HEK293 (cell line): ENCODE results near the gene UGT1A9.

Source experiments
- CTCF ChIA-PET: fragments of 350-600 bp; formaldehyde crosslinking; extraction: SDS; loops from one replicate; lab custom pipeline; 2021; ENCODE audit warnings: antibody characterized with exemption; lab: Yijun Ruan, JAX
- POLR2A ChIA-PET: fragments of 300-600 bp; formaldehyde crosslinking; extraction: SDS; loops from one replicate; lab custom pipeline; 2020; ENCODE audit warnings: antibody characterized with exemption, inconsistent platforms; lab: Yijun Ruan, JAX
- H3K27ac ChIP-seq: fragments of 200-500 bp; sonication (Bioruptor generic); 2 replicates; pipeline ENCODE4 v1.5.1; 2014; ENCODE audit warnings: low read depth, low read length, control low read depth, inconsistent platforms; ENCODE audit errors: extremely low read depth
- H3K36me3 ChIP-seq, 2 experiments: fragments of 200-500 bp in 1 of 2; sonication (Bioruptor generic) in 1 of 2; 1 replicate in 1 of 2; 2 replicates in 1 of 2; pipeline ENCODE4 v1.5.1; 2014 to 2017; ENCODE audit warnings: inconsistent platforms in 2 of 2, low read length in 2 of 2; ENCODE audit not compliant: control insufficient read depth in 2 of 2, insufficient read depth in 1 of 2
- H3K4me1 ChIP-seq: fragments of 200-500 bp; sonication (Bioruptor generic); 2 replicates; pipeline ENCODE4 v1.5.1; 2014; ENCODE audit warnings: mild to moderate bottlenecking, low read length, inconsistent platforms; ENCODE audit not compliant: control insufficient read depth, insufficient read depth
- H3K4me3 ChIP-seq: 2 replicates; pipeline ENCODE4 v1.5.1; 2011; ENCODE audit warnings: low read depth, mild to moderate bottlenecking, control low read depth, low read length, moderate library complexity
- H3K9me3 ChIP-seq: fragments of 200-500 bp; sonication (Bioruptor generic); 2 replicates; pipeline ENCODE4 v1.5.1; 2014; ENCODE audit warnings: low read depth, low read length, inconsistent platforms; ENCODE audit not compliant: control insufficient read depth, insufficient read depth
- CTCF ChIP-seq: fragments of 450-650 bp; formaldehyde crosslinking; IDR thresholded peaks from 2 replicates; pipeline ENCODE4 v1.5.1; 2016; ENCODE audit warnings: missing biosample characterization, missing genetic modification characterization
- EGR2 ChIP-seq: fragments of 450-650 bp; formaldehyde crosslinking; IDR thresholded peaks from 2 replicates; pipeline ENCODE4 v1.5.1; 2016; ENCODE audit warnings: low read depth, missing biosample characterization, missing genetic modification characterization
- HOXD13 ChIP-seq: sonication (generic); formaldehyde crosslinking; IDR thresholded peaks from 2 replicates; pipeline ENCODE4 v1.8.0; 2022; ENCODE audit warnings: missing genetic modification reagents, borderline replicate concordance
- OSR2 ChIP-seq: fragments of 450-650 bp; formaldehyde crosslinking; IDR thresholded peaks from 2 replicates; pipeline ENCODE4 v1.5.1; 2016; ENCODE audit warnings: missing biosample characterization, missing genetic modification characterization
- SP7 ChIP-seq: fragments of 450-650 bp; formaldehyde crosslinking; IDR thresholded peaks from 2 replicates; pipeline ENCODE4 v1.5.1; 2016; ENCODE audit warnings: missing biosample characterization, missing genetic modification characterization
- ZBTB48 ChIP-seq: fragments of 450-650 bp; formaldehyde crosslinking; IDR thresholded peaks from 2 replicates; pipeline ENCODE4 v1.5.1; 2016; ENCODE audit warnings: missing biosample characterization, missing genetic modification characterization
- ZBTB6 ChIP-seq: fragments of 450-650 bp; formaldehyde crosslinking; IDR thresholded peaks from 2 replicates; pipeline ENCODE4 v1.5.1; 2017; ENCODE audit warnings: missing biosample characterization, missing genetic modification characterization
- ZFP69B ChIP-seq: fragments of 450-650 bp; formaldehyde crosslinking; IDR thresholded peaks from 2 replicates; pipeline ENCODE4 v1.5.1; 2016; ENCODE audit warnings: missing biosample characterization, missing genetic modification characterization
- ZNF112 ChIP-seq: fragments of 450-650 bp; formaldehyde crosslinking; IDR thresholded peaks from 2 replicates; pipeline ENCODE4 v1.5.0; 2017; ENCODE audit warnings: missing biosample characterization, missing genetic modification characterization
- ZNF169 ChIP-seq: fragments of 450-650 bp; formaldehyde crosslinking; IDR thresholded peaks from 2 replicates; pipeline ENCODE4 v1.5.1; 2016; ENCODE audit warnings: missing biosample characterization, missing genetic modification characterization
- ZNF18 ChIP-seq: fragments of 450-650 bp; formaldehyde crosslinking; IDR thresholded peaks from 2 replicates; pipeline ENCODE4 v1.5.1; 2016; ENCODE audit warnings: missing biosample characterization, missing genetic modification characterization
- ZNF202 ChIP-seq: fragments of 450-650 bp; formaldehyde crosslinking; IDR thresholded peaks from 2 replicates; pipeline ENCODE4 v1.5.1; 2016; ENCODE audit warnings: missing biosample characterization, missing genetic modification characterization, borderline replicate concordance
- ZNF214 ChIP-seq: fragments of 450-650 bp; formaldehyde crosslinking; IDR thresholded peaks from 2 replicates; pipeline ENCODE4 v1.5.1; 2017; ENCODE audit warnings: missing biosample characterization, mild to moderate bottlenecking, missing genetic modification characterization, borderline replicate concordance
- ZNF223 ChIP-seq: fragments of 450-650 bp; formaldehyde crosslinking; IDR thresholded peaks from 2 replicates; pipeline ENCODE4 v1.5.1; 2016; ENCODE audit warnings: missing biosample characterization, missing genetic modification characterization
- ZNF239 ChIP-seq: fragments of 450-650 bp; formaldehyde crosslinking; IDR thresholded peaks from 2 replicates; pipeline ENCODE4 v1.5.1; 2016; ENCODE audit warnings: missing biosample characterization, missing genetic modification characterization
- ZNF335 ChIP-seq: fragments of 450-650 bp; formaldehyde crosslinking; conservative IDR thresholded peaks from 2 replicates; pipeline ENCODE4 v1.5.1; 2016; ENCODE audit warnings: missing biosample characterization, missing genetic modification characterization
- ZNF404 ChIP-seq: fragments of 450-650 bp; formaldehyde crosslinking; IDR thresholded peaks from 2 replicates; pipeline ENCODE4 v1.5.1; 2017; ENCODE audit warnings: missing biosample characterization, missing genetic modification characterization
- ZNF449 ChIP-seq: fragments of 450-650 bp; formaldehyde crosslinking; IDR thresholded peaks from 2 replicates; pipeline ENCODE4 v1.5.1; 2017; ENCODE audit warnings: missing biosample characterization, mild to moderate bottlenecking, missing genetic modification characterization, moderate library complexity
- ZNF488 ChIP-seq: fragments of 450-650 bp; formaldehyde crosslinking; IDR thresholded peaks from 2 replicates; pipeline ENCODE4 v1.5.1; 2016; ENCODE audit warnings: missing biosample characterization, missing genetic modification characterization
- ZNF513 ChIP-seq: fragments of 450-650 bp; IDR thresholded peaks from 2 replicates; pipeline ENCODE4 v1.5.1; 2018; ENCODE audit warnings: missing biosample characterization, missing genetic modification characterization
- ZNF623 ChIP-seq: fragments of 450-650 bp; formaldehyde crosslinking; IDR thresholded peaks from 2 replicates; pipeline ENCODE4 v1.5.1; 2016; ENCODE audit warnings: missing biosample characterization, missing genetic modification characterization
- ZNF624 ChIP-seq: fragments of 450-650 bp; formaldehyde crosslinking; IDR thresholded peaks from 2 replicates; pipeline ENCODE4 v1.5.1; 2017; ENCODE audit warnings: missing biosample characterization, missing genetic modification characterization
- ZNF677 ChIP-seq: fragments of 450-650 bp; IDR thresholded peaks from 2 replicates; pipeline ENCODE4 v1.5.0; 2018; ENCODE audit warnings: missing biosample characterization, mild to moderate bottlenecking, missing genetic modification characterization, moderate library complexity
- ZNF792 ChIP-seq: fragments of 450-650 bp; formaldehyde crosslinking; IDR thresholded peaks from 2 replicates; pipeline ENCODE4 v1.5.1; 2016; ENCODE audit warnings: missing biosample characterization, missing genetic modification characterization
- ZNF830 ChIP-seq: fragments of 450-650 bp; IDR thresholded peaks from 2 replicates; pipeline ENCODE4 v1.5.0; 2018; ENCODE audit warnings: missing biosample characterization, missing genetic modification characterization, low read depth, mild to moderate bottlenecking, moderate library complexity
- ZSCAN4 ChIP-seq: fragments of 450-650 bp; formaldehyde crosslinking; IDR thresholded peaks from 2 replicates; pipeline ENCODE4 v1.5.1; 2017; ENCODE audit warnings: missing biosample characterization, missing genetic modification characterization

Gene UGT1A9

GRCh38 chr2:233768076-233768475 is 96.4 kb downstream of the UGT1A9 start:
- no peak for TF ChIP-seq SP7 (tag by site-specific recombination)
- TF ChIP-seq ZSCAN4 (tag by site-specific recombination) = no peak
- no peak for TF ChIP-seq ZBTB48 (tag by site-specific recombination)
- TF ChIP-seq ZBTB6 (tag by site-specific recombination) = no peak
- TF ChIP-seq ZNF169 (tag by site-specific recombination) = no peak
- no peak for TF ChIP-seq OSR2
- no peak for TF ChIP-seq ZNF449 (tag by site-specific recombination)
- TF ChIP-seq ZFP69B (tag by site-specific recombination) = no peak
- TF ChIP-seq ZNF792 (tag by site-specific recombination) = no peak
- TF ChIP-seq ZNF335 (tag by site-specific recombination) = no peak
- no peak for TF ChIP-seq EGR2 (tag by site-specific recombination)
- no peak for TF ChIP-seq ZNF239
- TF ChIP-seq ZNF677 = no peak
- no peak for TF ChIP-seq ZNF112
- no peak for TF ChIP-seq ZNF513
- TF ChIP-seq ZNF488 (tag by site-specific recombination) = no peak
- no peak for TF ChIP-seq ZNF830 (tag by site-specific recombination)
- H3K4me3 ChIP-seq = no peak overlapping the region
- no peaks in the 10 kb centered on the region for H3K4me1 ChIP-seq
- POLR2A ChIA-PET = no interaction called here
- no peaks in the 10 kb centered on the region for H3K9me3 ChIP-seq
- CTCF ChIA-PET = no interaction called here
- H3K27ac ChIP-seq = no peak overlapping the region
- H3K36me3 ChIP-seq = no peaks in the 10 kb centered on the region

GRCh38 chr2:233769260-233769659 is 97.6 kb downstream of the UGT1A9 start:
- H3K27ac ChIP-seq = no peak overlapping the region
- no peaks in the 10 kb centered on the region for H3K9me3 ChIP-seq
- H3K4me3 ChIP-seq = no peak overlapping the region
- no peaks in the 10 kb centered on the region for H3K4me1 ChIP-seq
- no peaks in the 10 kb centered on the region for H3K36me3 ChIP-seq
- ChIA-PET CTCF (no interaction called here), POLR2A (no interaction called here)
- TF ChIP-seq ZNF449 (tag by site-specific recombination) = no peak
- no peak for TF ChIP-seq ZNF18 (tag by site-specific recombination)
- no peak for TF ChIP-seq ZNF223 (tag by site-specific recombination)
- TF ChIP-seq CTCF (tag by site-specific recombination) = no peak
- TF ChIP-seq ZNF404 (tag by site-specific recombination) = no peak
- no peak for TF ChIP-seq ZNF624 (tag by site-specific recombination)
- no peak for TF ChIP-seq ZBTB48 (tag by site-specific recombination)
- TF ChIP-seq ZNF214 (tag by site-specific recombination) = no peak
- TF ChIP-seq ZNF202 (tag by site-specific recombination) = no peak
- TF ChIP-seq HOXD13 (CRISPR knock-in tag) = no peak
- no peak for TF ChIP-seq ZNF623 (tag by site-specific recombination)
